Peyer's patch (tissue), 4 donors: ENCODE results near the gene EMC8. TPM values are rescaled to one million over a fixed set of nuclear protein-coding genes. Genes with fewer than 3 reads are reported as not detected.

Experiments
- DNase-seq, 3 donors: peaks; one replicate each; pipeline ENCODE4 v3.0.0-alpha.2; 2017 to 2019
- H3K27ac ChIP-seq, 4 donors: fragments of 200-600 bp; sonication (generic); one replicate each; pipeline ENCODE4 v1.5.1; 2016 to 2019
- H3K27me3 ChIP-seq, 2 donors: fragments of 200-600 bp; sonication (generic); one replicate each; pipeline ENCODE4 v1.5.1; 2019
- H3K36me3 ChIP-seq, 3 donors: fragments of 200-600 bp; sonication (generic); one replicate each; pipeline ENCODE4 v1.5.1; 2016 to 2019
- H3K4me1 ChIP-seq, 4 donors: fragments of 200-600 bp; sonication (generic); one replicate each; pipeline ENCODE4 v1.5.1; 2016 to 2019
- H3K4me3 ChIP-seq, 4 donors: fragments of 200-600 bp; sonication (generic); 1 replicate in 3 of 4; 2 replicates in 1 of 4; pipeline ENCODE4 v1.5.1; 2016 to 2019; ENCODE audit warnings: mild to moderate bottlenecking in 1 of 4
- H3K9me3 ChIP-seq, 4 donors: fragments of 200-600 bp; sonication (generic); one replicate each; pipeline ENCODE4 v1.5.1; 2016 to 2019; ENCODE audit warnings: mild to moderate bottlenecking in 1 of 4
- CTCF ChIP-seq, 6 experiments: fragments of 450-650 bp in 4 of 6; fragments of 200-600 bp in 2 of 6; sonication (generic) in 1 of 6; IDR thresholded peaks; one replicate each; pipeline ENCODE4 v1.5.1; 2017 to 2019; ENCODE audit warnings: antibody characterized with exemption in 6 of 6, mild to moderate bottlenecking in 3 of 6, moderate library complexity in 1 of 6
- POLR2A ChIP-seq, 2 donors: fragments of 450-650 bp; IDR thresholded peaks; one replicate each; pipeline ENCODE4 v1.5.1; 2017; ENCODE audit warnings: antibody characterized with exemption in 2 of 2, mild to moderate bottlenecking in 2 of 2, moderate library complexity in 2 of 2
- total RNA-seq, 4 donors: library from RNA; depleted of rRNA; stranded (reverse); fragments of >200 nt; gene quantifications; one replicate each; pipeline ENCODE4 v1.1.0, GENCODE V29; 2016

The EMC8 gene
- total RNA-seq, 4 donors from 2014 or later: 37.2 to 38.9 (median 38.5) TPM

GRCh38 chr16:85816159-85816558 lies 16.8 kb upstream of the EMC8 start:
- Histone ChIP-seq H3K36me3 (no peaks in the 10 kb centered on the region), H3K27me3 (no peaks in the 10 kb centered on the region), H3K27ac (no peak overlapping the region), H3K4me1 (peaks cover 0 to 2% (median 0%) of the 10 kb centered on the region in 4 donors), H3K9me3 (no peaks in the 10 kb centered on the region), H3K4me3 (no peak overlapping the region)
- DNase-seq: peak in 1 of 3 donors; percentile 26
- TF ChIP-seq POLR2A (IDR thresholded peaks at IDR 0.05) (no peak), CTCF (IDR thresholded peaks at IDR 0.05) (no peak)

GRCh38 chr16:85812811-85813700 lies 13.7 kb upstream of the EMC8 start:
- no peaks in the 10 kb centered on the region for H3K4me1 ChIP-seq
- TF ChIP-seq POLR2A (IDR thresholded peaks at IDR 0.05) (no peak), CTCF (IDR thresholded peaks at IDR 0.05) (no peak)
- H3K36me3 ChIP-seq: no peaks in the 10 kb centered on the region
- DNase-seq: peak in 2 of 3 donors; percentile 14 to 19
- no peak overlapping the region for H3K27ac ChIP-seq
- no peak overlapping the region for H3K4me3 ChIP-seq
- no peaks in the 10 kb centered on the region for H3K27me3 ChIP-seq
- no peaks in the 10 kb centered on the region for H3K9me3 ChIP-seq

GRCh38 chr16:85812031-85812807 lies 12.9 kb upstream of the EMC8 start:
- peak in 1 of 3 donors; percentile 43 for DNase-seq
- no peak overlapping the region for H3K4me3 ChIP-seq
- no peaks in the 10 kb centered on the region for H3K9me3 ChIP-seq
- no peak overlapping the region for H3K27ac ChIP-seq
- H3K4me1 ChIP-seq: no peaks in the 10 kb centered on the region
- H3K36me3 ChIP-seq: peaks cover 0 to 2% (median 0%) of the 10 kb centered on the region in 3 donors
- H3K27me3 ChIP-seq: no peaks in the 10 kb centered on the region
- no peak for TF ChIP-seq POLR2A (IDR thresholded peaks at IDR 0.05)
- TF ChIP-seq CTCF (IDR thresholded peaks at IDR 0.05): no peak

GRCh38 chr16:85810742-85811115 lies 11.4 kb upstream of the EMC8 start:
- TF ChIP-seq CTCF (IDR thresholded peaks at IDR 0.05) (no peak), POLR2A (IDR thresholded peaks at IDR 0.05) (no peak)
- Histone ChIP-seq H3K27ac (no peak overlapping the region), H3K9me3 (no peaks in the 10 kb centered on the region), H3K27me3 (no peaks in the 10 kb centered on the region), H3K4me1 (no peaks in the 10 kb centered on the region), H3K36me3 (peaks cover 0 to 17% (median 0%) of the 10 kb centered on the region in 3 donors), H3K4me3 (no peak overlapping the region)
- peak in 1 of 3 donors; percentile 20 for DNase-seq

GRCh38 chr16:85810097-85810741 lies 10.9 kb upstream of the EMC8 start:
- peaks cover 0 to 22% (median 0%) of the 10 kb centered on the region in 3 donors for H3K36me3 ChIP-seq
- no peaks in the 10 kb centered on the region for H3K4me1 ChIP-seq
- no peak overlapping the region for H3K27ac ChIP-seq
- H3K27me3 ChIP-seq: no peaks in the 10 kb centered on the region
- no peaks in the 10 kb centered on the region for H3K9me3 ChIP-seq
- H3K4me3 ChIP-seq: no peak overlapping the region
- DNase-seq: peak in 1 of 3 donors; percentile 38
- TF ChIP-seq CTCF (IDR thresholded peaks at IDR 0.05): no peak
